ENCODE data around the gene PCNX4.
A peak's percentile ranks its signal among the peaks of the same experiment; 100 is the strongest.

Gene PCNX4

GRCh38 chr14:60093080-60093479 is 1.4 kb downstream of the PCNX4 start:
- H3K4me2 ChIP-seq (ENCODE audit: insufficient read depth, low read length), result peak overlapping the region; percentile 65
- peak overlapping the region; percentile 78 to 82 for H3K4me3 ChIP-seq (ENCODE audit: low read depth in 1 of 2, low read length in 2 of 2)
- peak overlapping the region; percentile 92; the same call in 1 of the 2 replicates for H2AFZ ChIP-seq (ENCODE audit: low read depth, low read length)
- TF ChIP-seq CTCF (IDR thresholded peaks at IDR 0.05; ENCODE audit: borderline replicate concordance, extremely low read depth, low read length, poor library complexity, severe bottlenecking) (no peak), EZH2 (IDR thresholded peaks at IDR 0.05; ENCODE audit: borderline replicate concordance, low read depth, low read length, severe bottlenecking) (no peak)
- peak overlapping the region; percentile 87 for H3K9ac ChIP-seq (ENCODE audit: low read depth, low read length)
- ATAC-seq (ENCODE audit: insufficient read depth, low read depth), result no peak
- no peaks in the 10 kb centered on the region for H3K9me3 ChIP-seq (ENCODE audit: insufficient read depth, low read length, severe bottlenecking)
- peaks cover 12% of the 10 kb centered on the region; the same call in 1 of the 2 replicates for H4K20me1 ChIP-seq (ENCODE audit: insufficient read depth, low read length)
- H3K27ac ChIP-seq (ENCODE audit: low read length), result peak overlapping the region; percentile 100
- no peaks in the 10 kb centered on the region for H3K27me3 ChIP-seq (ENCODE audit: insufficient read depth, low read length, poor library complexity)
- H3K4me1 ChIP-seq (ENCODE audit: insufficient read depth, low read length), result peaks cover 41% of the 10 kb centered on the region
- H3K79me2 ChIP-seq (ENCODE audit: insufficient read depth, low read length), result peaks cover 61% of the 10 kb centered on the region
- DNase-seq, result no peak
- peaks cover 21% of the 10 kb centered on the region for H3K36me3 ChIP-seq (ENCODE audit: insufficient read depth, low read length)

GRCh38 chr14:60093606-60094005 is 1.9 kb downstream of the PCNX4 start:
- H4K20me1 ChIP-seq (ENCODE audit: insufficient read depth, low read length), result peaks cover 16% of the 10 kb centered on the region; the same call in 1 of the 2 replicates
- no peak for DNase-seq
- H3K9me3 ChIP-seq (ENCODE audit: insufficient read depth, low read length, severe bottlenecking), result no peaks in the 10 kb centered on the region
- peak overlapping the region; percentile 100 for H3K27ac ChIP-seq (ENCODE audit: low read length)
- TF ChIP-seq CTCF (IDR thresholded peaks at IDR 0.05; ENCODE audit: borderline replicate concordance, extremely low read depth, low read length, poor library complexity, severe bottlenecking), result no peak
- TF ChIP-seq EZH2 (IDR thresholded peaks at IDR 0.05; ENCODE audit: borderline replicate concordance, low read depth, low read length, severe bottlenecking), result no peak
- peak overlapping the region; percentile 65 for H3K4me2 ChIP-seq (ENCODE audit: insufficient read depth, low read length)
- H3K4me1 ChIP-seq (ENCODE audit: insufficient read depth, low read length), result peaks cover 41% of the 10 kb centered on the region
- peak overlapping the region; percentile 87 for H3K9ac ChIP-seq (ENCODE audit: low read depth, low read length)
- H2AFZ ChIP-seq (ENCODE audit: low read depth, low read length), result peak overlapping the region; percentile 4; the same call in 1 of the 2 replicates
- no peak for ATAC-seq (ENCODE audit: insufficient read depth, low read depth)
- H3K27me3 ChIP-seq (ENCODE audit: insufficient read depth, low read length, poor library complexity), result no peaks in the 10 kb centered on the region
- H3K79me2 ChIP-seq (ENCODE audit: insufficient read depth, low read length), result peaks cover 66% of the 10 kb centered on the region
- peak overlapping the region; percentile 78 to 82 for H3K4me3 ChIP-seq (ENCODE audit: low read depth in 1 of 2, low read length in 2 of 2)
- H3K36me3 ChIP-seq (ENCODE audit: insufficient read depth, low read length), result peaks cover 24% of the 10 kb centered on the region

DNA sequence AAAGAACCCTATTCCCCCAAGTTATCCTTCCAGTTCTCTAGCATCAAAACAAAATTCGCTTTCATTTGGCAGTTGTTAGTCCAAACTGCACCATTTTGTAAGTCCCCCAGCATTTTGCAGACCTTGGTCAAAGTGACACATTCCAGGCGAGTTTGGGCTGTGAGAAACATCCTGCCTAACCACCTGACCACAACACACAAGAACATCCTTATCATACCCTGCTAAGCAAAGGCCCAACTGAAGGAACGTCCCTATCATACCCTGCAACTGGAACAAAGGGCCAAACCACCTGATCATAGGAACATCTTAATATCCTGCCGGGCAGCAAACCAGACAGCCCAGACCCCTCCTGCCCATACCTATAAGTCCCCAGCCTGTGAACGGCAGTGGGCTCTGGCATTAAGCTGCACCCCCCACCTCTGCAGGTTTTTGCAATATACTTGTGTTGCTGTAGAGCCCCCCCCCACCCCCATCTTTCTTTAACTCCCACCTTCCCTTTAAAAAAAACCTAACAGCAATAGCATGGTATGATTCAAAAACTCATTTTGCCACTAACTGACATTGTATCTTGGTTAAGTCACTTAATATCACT is 2.7 kb downstream of the PCNX4 start:
- Histone ChIP-seq H4K20me1 (ENCODE audit: insufficient read depth, low read length) (peaks cover 16% of the 10 kb centered on the region; the same call in 1 of the 2 replicates), H3K79me2 (ENCODE audit: insufficient read depth, low read length) (peaks cover 73% of the 10 kb centered on the region), H3K27me3 (ENCODE audit: insufficient read depth, low read length, poor library complexity) (no peaks in the 10 kb centered on the region), H3K4me2 (ENCODE audit: insufficient read depth, low read length) (peak overlapping the region; percentile 65), H3K9me3 (ENCODE audit: insufficient read depth, low read length, severe bottlenecking) (no peaks in the 10 kb centered on the region), H2AFZ (ENCODE audit: low read depth, low read length) (no peak overlapping the region), H3K9ac (ENCODE audit: low read depth, low read length) (peak overlapping the region; percentile 9), H3K36me3 (ENCODE audit: insufficient read depth, low read length) (peaks cover 24% of the 10 kb centered on the region), H3K4me1 (ENCODE audit: insufficient read depth, low read length) (peaks cover 41% of the 10 kb centered on the region), H3K4me3 (ENCODE audit: low read depth in 1 of 2, low read length in 2 of 2) (peak overlapping the region in 1 of 2 experiments; percentile 82; a peak in 2 of 4 replicates), H3K27ac (ENCODE audit: low read length) (peak overlapping the region; percentile 59)
- TF ChIP-seq CTCF (IDR thresholded peaks at IDR 0.05; ENCODE audit: borderline replicate concordance, extremely low read depth, low read length, poor library complexity, severe bottlenecking) (no peak), EZH2 (IDR thresholded peaks at IDR 0.05; ENCODE audit: borderline replicate concordance, low read depth, low read length, severe bottlenecking) (no peak)
- ATAC-seq (ENCODE audit: insufficient read depth, low read depth) (no peak), DNase-seq (peak; percentile 43)
